Activated CD8-positive, alpha-beta T cell treated with anti-CD3 and anti-CD28 coated beads, Interleukin-2, amount 10 ng/mL, durations not matched to agents 7 days and 5 days (primary cell): ENCODE data around the gene ZNF541. TPM values are rescaled to one million over a fixed set of nuclear protein-coding genes. Genes with fewer than 3 reads are reported as not detected.
A peak's percentile ranks its signal among the peaks of the same experiment; 100 is the strongest.

ENCODE experiments used
- ATAC-seq: fragments of 150-1000 bp; cut with Tn5 transposase; one replicate; pipeline ENCODE4 v1.10.0; 2021; ENCODE audit warnings: moderate library complexity
- CTCF ChIA-PET: fragments of 350-600 bp; sonication (Branson Sonifier 250); formaldehyde crosslinking; loops from one replicate; lab custom pipeline; 2021; ENCODE audit warnings: antibody characterized with exemption; lab: Charles Lee
- POLR2A ChIA-PET: fragments of 350-600 bp; sonication (Branson Sonifier 250); formaldehyde crosslinking; loops from one replicate; lab custom pipeline; 2021; ENCODE audit warnings: antibody characterized with exemption; lab: Charles Lee
- DNase-seq: peaks from one replicate; pipeline ENCODE4 v3.0.0-alpha.2; 2020
- H3K27ac Mint-ChIP-seq: one replicate; pipeline ENCODE4 v1.8.0; 2021; ENCODE audit warnings: mild to moderate bottlenecking, mixed read lengths
- H3K27me3 Mint-ChIP-seq: one replicate; pipeline ENCODE4 v1.8.0; 2021; ENCODE audit warnings: low read depth, mixed read lengths
- H3K36me3 Mint-ChIP-seq: one replicate; pipeline ENCODE4 v1.8.0; 2021; ENCODE audit warnings: low read depth, mixed read lengths
- H3K4me1 Mint-ChIP-seq: one replicate; pipeline ENCODE4 v1.8.0; 2021; ENCODE audit warnings: low read depth, mixed read lengths
- H3K4me3 Mint-ChIP-seq: one replicate; pipeline ENCODE4 v1.8.0; 2021; ENCODE audit warnings: mild to moderate bottlenecking, mixed read lengths
- H3K9me3 Mint-ChIP-seq: one replicate; pipeline ENCODE4 v1.8.0; 2022; ENCODE audit warnings: mixed read lengths; ENCODE audit not compliant: insufficient read depth
- total RNA-seq, 2 experiments: library from RNA; stranded (reverse); gene quantifications; one replicate each; pipeline ENCODE4 v1.2.3, GENCODE V29; 2021

The ZNF541 gene
- total RNA-seq, 2 experiments from 2014 or later, result 0.10 to 0.13 TPM

GRCh38 chr19:47540748-47541147, 32.2 kb downstream of the ZNF541 start:
- Mint-ChIP-seq H3K27ac (peak overlapping the region; percentile 19), H3K36me3 (no peaks in the 10 kb centered on the region), H3K9me3 (no peaks in the 10 kb centered on the region), H3K4me1 (peaks cover 24% of the 10 kb centered on the region), H3K4me3 (no peak overlapping the region), H3K27me3 (peaks cover 6% of the 10 kb centered on the region)
- ATAC-seq, result no peak
- DNase-seq, result no peak
- ChIA-PET CTCF (interaction anchor here (1.0 to 1.5 kb wide), 3 partner anchors 13 to 159 kb away, joined by 3 read pairs; partner anchors contain the start of gene KPTN), POLR2A (interaction anchor here (0.6 to 0.7 kb wide), 2 partner anchors 25 to 30 kb away, joined by 3 read pairs; no protein-coding TSS in a partner anchor)

GRCh38 chr19:47539747-47540311, 33.1 kb downstream of the ZNF541 start:
- Mint-ChIP-seq H3K4me1 (peaks cover 24% of the 10 kb centered on the region), H3K4me3 (no peak overlapping the region), H3K9me3 (no peaks in the 10 kb centered on the region), H3K27ac (peak overlapping the region; percentile 70), H3K36me3 (no peaks in the 10 kb centered on the region), H3K27me3 (peaks cover 9% of the 10 kb centered on the region)
- CTCF ChIA-PET, result interaction anchor here (0.9 to 1.5 kb wide), 3 partner anchors 25 to 160 kb away, joined by 3 read pairs; partner anchors contain the start of genes KPTN and NAPA
- DNase-seq, result no peak
- POLR2A ChIA-PET, result no interaction called here
- no peak for ATAC-seq

- Mint-ChIP-seq H3K9me3 (no peaks in the 10 kb centered on the region), H3K27ac (no peak overlapping the region), H3K36me3 (no peaks in the 10 kb centered on the region)
Measured at GRCh38 chr19:47538812-47539211, 34.1 kb downstream of the ZNF541 start.

GRCh38 chr19:47537493-47537892, 35.5 kb downstream of the ZNF541 start:
- no peaks in the 10 kb centered on the region for H3K9me3 Mint-ChIP-seq
- ChIA-PET POLR2A (no interaction called here), CTCF (no interaction called here)

More at GRCh38 chr19:47538812-47539211, 34.1 kb downstream of the ZNF541 start:
- ChIA-PET POLR2A (no interaction called here), CTCF (no interaction called here)
- no peak overlapping the region for H3K4me3 Mint-ChIP-seq
- ATAC-seq (no peak), DNase-seq (no peak)
- H3K27me3 Mint-ChIP-seq, result peaks cover 8% of the 10 kb centered on the region
- peaks cover 24% of the 10 kb centered on the region for H3K4me1 Mint-ChIP-seq

GRCh38 chr19:47534628-47535027, 38.3 kb downstream of the ZNF541 start:
- H3K27ac Mint-ChIP-seq, result no peak overlapping the region
- no peak for DNase-seq
- H3K4me3 Mint-ChIP-seq, result no peak overlapping the region
- peaks cover under 1% of the 10 kb centered on the region for H3K4me1 Mint-ChIP-seq
- H3K9me3 Mint-ChIP-seq, result no peaks in the 10 kb centered on the region
- H3K36me3 Mint-ChIP-seq, result no peaks in the 10 kb centered on the region
- ATAC-seq, result no peak
- ChIA-PET CTCF (interaction anchor here (1.0 to 1.2 kb wide), 2 partner anchors 16 to 98 kb away, joined by 3 read pairs; no protein-coding TSS in a partner anchor), POLR2A (interaction anchor here (0.7 to 1.4 kb wide), 2 partner anchors 10 to 12 kb away, joined by 3 read pairs; no protein-coding TSS in a partner anchor)
- H3K27me3 Mint-ChIP-seq, result peaks cover 9% of the 10 kb centered on the region

More at GRCh38 chr19:47537493-47537892, 35.5 kb downstream of the ZNF541 start:
- peaks cover 7% of the 10 kb centered on the region for H3K27me3 Mint-ChIP-seq
- no peak overlapping the region for H3K4me3 Mint-ChIP-seq
- H3K27ac Mint-ChIP-seq, result no peak overlapping the region
- DNase-seq, result no peak
- no peak for ATAC-seq
- peaks cover 24% of the 10 kb centered on the region for H3K4me1 Mint-ChIP-seq
- no peaks in the 10 kb centered on the region for H3K36me3 Mint-ChIP-seq

- DNase-seq (no peak), ATAC-seq (no peak)
- POLR2A ChIA-PET, result interaction anchor here (1.1 kb wide), 1 partner anchor 168 kb away, joined by 3 read pairs; no protein-coding TSS in a partner anchor
- CTCF ChIA-PET, result interaction anchor here (0.6 to 1.5 kb wide), 3 partner anchors 27 to 95 kb away, joined by 3 to 4 read pairs (median 3); partner anchors contain the start of gene KPTN
- Mint-ChIP-seq H3K4me1 (no peaks in the 10 kb centered on the region), H3K4me3 (no peak overlapping the region), H3K27ac (no peak overlapping the region), H3K36me3 (no peaks in the 10 kb centered on the region), H3K27me3 (peaks cover 9% of the 10 kb centered on the region), H3K9me3 (no peaks in the 10 kb centered on the region)
Measured at GRCh38 chr19:47531640-47532387, 41.1 kb downstream of the ZNF541 start.

- no peaks in the 10 kb centered on the region for H3K9me3 Mint-ChIP-seq
- no peak overlapping the region for H3K27ac Mint-ChIP-seq
- no peaks in the 10 kb centered on the region for H3K4me1 Mint-ChIP-seq
- H3K36me3 Mint-ChIP-seq, result no peaks in the 10 kb centered on the region
- H3K4me3 Mint-ChIP-seq, result no peak overlapping the region
- H3K27me3 Mint-ChIP-seq, result peaks cover 8% of the 10 kb centered on the region
- ATAC-seq (no peak), DNase-seq (no peak)
- ChIA-PET POLR2A (interaction anchor here (0.5 kb wide), 1 partner anchor 1863 kb away, joined by 3 read pairs; no protein-coding TSS in a partner anchor), CTCF (interaction anchor here (0.8 kb wide), 1 partner anchor 178 kb away, joined by 3 read pairs; no protein-coding TSS in a partner anchor)
Measured at GRCh38 chr19:47529018-47529742, 43.8 kb downstream of the ZNF541 start.

- ChIA-PET POLR2A (no interaction called here), CTCF (no interaction called here)
- Mint-ChIP-seq H3K27me3 (peaks cover 11% of the 10 kb centered on the region), H3K4me3 (no peak overlapping the region), H3K27ac (no peak overlapping the region), H3K4me1 (peaks cover 8% of the 10 kb centered on the region), H3K36me3 (no peaks in the 10 kb centered on the region), H3K9me3 (no peaks in the 10 kb centered on the region)
- ATAC-seq (no peak), DNase-seq (no peak)
Measured at GRCh38 chr19:47526798-47527197, 46.1 kb downstream of the ZNF541 start.

- ChIA-PET CTCF (interaction anchor here (1.1 kb wide), 1 partner anchor 346 kb away, joined by 3 read pairs; no protein-coding TSS in a partner anchor), POLR2A (interaction anchor here (0.6 to 1.4 kb wide), 5 partner anchors 8 to 174 kb away, joined by 3 read pairs; partner anchors contain the start of gene DHX34)
- Mint-ChIP-seq H3K4me1 (peaks cover 35% of the 10 kb centered on the region), H3K9me3 (no peaks in the 10 kb centered on the region), H3K27ac (no peak overlapping the region), H3K4me3 (no peak overlapping the region), H3K36me3 (no peaks in the 10 kb centered on the region), H3K27me3 (peaks cover 31% of the 10 kb centered on the region)
- no peak for DNase-seq
- no peak for ATAC-seq
Measured at GRCh38 chr19:47523473-47523872, 49.5 kb downstream of the ZNF541 start.
